GM12874 (cell line): ENCODE data around the gene ATG7.

Experiments
- TF ChIP-seq, protein P1 (sequence below): IDR thresholded peaks from 2 replicates; pipeline ENCODE4 v1.5.1; 2011; ENCODE audit warnings: low read depth, mild to moderate bottlenecking, control low read depth, low read length, moderate library complexity; ENCODE audit not compliant: insufficient read depth

ATG7 gene

DNA sequence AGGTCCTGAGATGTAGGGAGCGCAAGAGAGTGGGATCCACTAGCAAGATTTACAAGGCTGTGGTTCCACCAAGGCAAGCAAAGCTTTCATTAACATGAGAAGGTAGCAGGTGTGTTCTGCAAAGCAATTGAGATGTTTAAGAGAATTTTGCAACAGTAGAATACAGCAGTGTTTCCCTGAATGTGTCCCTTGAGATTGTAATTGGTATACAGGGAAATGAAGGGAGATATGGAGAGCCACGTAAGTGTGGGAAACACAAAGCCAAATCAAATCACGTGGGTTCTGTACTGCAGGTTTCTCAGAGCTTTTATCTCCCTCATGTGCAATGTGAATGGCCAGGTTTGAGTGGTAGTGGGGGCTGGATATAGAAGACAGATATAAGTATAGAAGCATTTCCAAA lies 67.3 kb downstream of the ATG7 start:
- TF ChIP-seq, protein P1, sequence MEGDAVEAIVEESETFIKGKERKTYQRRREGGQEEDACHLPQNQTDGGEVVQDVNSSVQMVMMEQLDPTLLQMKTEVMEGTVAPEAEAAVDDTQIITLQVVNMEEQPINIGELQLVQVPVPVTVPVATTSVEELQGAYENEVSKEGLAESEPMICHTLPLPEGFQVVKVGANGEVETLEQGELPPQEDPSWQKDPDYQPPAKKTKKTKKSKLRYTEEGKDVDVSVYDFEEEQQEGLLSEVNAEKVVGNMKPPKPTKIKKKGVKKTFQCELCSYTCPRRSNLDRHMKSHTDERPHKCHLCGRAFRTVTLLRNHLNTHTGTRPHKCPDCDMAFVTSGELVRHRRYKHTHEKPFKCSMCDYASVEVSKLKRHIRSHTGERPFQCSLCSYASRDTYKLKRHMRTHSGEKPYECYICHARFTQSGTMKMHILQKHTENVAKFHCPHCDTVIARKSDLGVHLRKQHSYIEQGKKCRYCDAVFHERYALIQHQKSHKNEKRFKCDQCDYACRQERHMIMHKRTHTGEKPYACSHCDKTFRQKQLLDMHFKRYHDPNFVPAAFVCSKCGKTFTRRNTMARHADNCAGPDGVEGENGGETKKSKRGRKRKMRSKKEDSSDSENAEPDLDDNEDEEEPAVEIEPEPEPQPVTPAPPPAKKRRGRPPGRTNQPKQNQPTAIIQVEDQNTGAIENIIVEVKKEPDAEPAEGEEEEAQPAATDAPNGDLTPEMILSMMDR: no peak

DNA sequence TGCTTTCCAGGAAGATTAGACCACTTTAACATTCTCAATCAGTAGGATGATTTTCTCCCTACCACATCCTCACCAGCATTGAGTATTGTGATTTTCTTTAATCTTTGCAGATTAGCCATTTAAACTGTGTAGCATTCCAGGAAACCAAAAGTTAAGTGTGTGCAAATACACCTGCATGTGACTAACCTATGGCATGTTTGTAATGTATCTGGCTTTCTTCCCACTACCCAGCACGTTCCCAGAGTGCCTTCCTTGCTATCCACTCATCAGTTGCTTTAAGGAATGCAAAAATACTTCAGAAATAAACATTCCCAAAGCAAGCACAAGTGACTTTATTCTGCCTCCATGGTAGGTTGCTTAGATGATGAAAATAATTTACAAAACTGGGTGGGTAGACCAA lies 74.2 kb downstream of the ATG7 start:
- TF ChIP-seq, protein P1: no peak

DNA sequence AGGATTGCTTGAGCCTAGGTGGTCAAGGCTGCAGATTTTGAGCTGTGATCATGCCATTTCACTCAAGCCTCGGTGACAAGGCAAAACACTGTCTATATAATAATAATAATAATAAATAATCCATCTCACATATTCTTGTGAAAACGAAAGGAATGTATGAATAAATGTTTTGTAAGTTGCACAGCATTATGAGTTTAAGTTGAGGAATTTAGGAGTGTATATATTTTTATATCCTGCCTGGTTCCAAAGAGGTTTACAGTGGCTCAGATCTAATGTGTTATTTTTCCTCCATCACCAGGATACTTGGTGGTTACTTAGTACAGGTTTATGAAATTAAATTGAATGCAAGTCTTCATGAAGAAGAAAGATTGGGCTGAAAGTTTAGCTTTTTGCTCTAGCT lies 77.2 kb downstream of the ATG7 start:
- TF ChIP-seq, protein P1: no peak

DNA sequence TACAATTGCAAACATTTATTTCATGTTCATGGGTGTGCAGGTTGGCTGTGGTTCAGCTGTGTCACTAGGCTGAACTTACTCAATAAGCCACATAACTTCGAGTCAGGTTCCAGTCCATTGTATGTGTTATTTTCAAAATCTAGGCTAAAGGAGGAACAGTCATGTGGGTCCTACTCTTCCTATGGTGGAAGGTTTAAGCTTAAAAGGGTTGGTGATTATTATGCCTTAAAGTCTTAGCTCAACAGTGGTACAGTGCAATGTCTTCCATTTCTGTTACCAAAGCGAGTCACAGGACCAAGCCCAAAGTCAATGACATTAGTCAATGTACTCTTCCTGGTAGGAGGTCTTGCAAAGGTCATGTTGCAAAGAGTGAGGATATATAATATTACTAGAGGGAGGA lies 78.2 kb downstream of the ATG7 start:
- TF ChIP-seq, protein P1: no peak

DNA sequence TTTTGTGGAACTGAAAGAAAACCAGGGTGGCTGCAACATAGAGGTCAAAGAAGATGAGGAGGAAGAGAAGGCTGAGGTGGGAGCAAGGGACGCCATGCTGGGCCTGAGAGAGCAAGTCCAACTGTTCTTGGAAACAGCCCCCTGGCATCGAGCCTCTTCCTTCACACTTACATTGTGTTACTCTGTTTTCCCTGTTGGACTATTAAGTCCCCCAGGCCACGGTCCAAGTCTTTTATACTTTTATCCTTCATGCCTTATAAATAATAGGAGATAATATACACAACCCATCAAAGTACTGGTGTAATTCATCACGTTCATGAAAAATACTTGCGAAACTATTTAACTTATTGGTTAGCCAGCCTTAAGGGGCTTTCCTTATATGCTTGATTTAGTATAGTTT lies 79.3 kb downstream of the ATG7 start:
- TF ChIP-seq, protein P1: no peak

DNA sequence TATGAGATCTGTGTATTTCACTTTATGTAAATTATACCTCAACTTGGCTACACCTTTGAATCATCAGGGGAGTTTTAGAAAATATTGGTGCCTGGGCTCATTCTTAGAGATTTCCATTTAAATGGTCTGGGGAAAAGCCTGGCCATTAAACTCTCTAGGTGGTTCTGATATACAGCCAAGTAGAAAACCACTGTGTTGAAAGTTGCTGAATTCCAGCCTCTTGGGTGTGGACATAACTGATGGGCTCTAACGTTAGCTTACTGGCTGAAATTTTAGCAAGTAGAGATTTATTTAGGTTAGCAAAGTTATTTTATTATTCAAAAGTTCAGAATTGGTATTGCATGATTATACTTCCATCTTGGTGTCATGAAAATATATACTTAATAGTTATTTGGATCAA lies 84.1 kb downstream of the ATG7 start:
- TF ChIP-seq, protein P1: no peak

DNA sequence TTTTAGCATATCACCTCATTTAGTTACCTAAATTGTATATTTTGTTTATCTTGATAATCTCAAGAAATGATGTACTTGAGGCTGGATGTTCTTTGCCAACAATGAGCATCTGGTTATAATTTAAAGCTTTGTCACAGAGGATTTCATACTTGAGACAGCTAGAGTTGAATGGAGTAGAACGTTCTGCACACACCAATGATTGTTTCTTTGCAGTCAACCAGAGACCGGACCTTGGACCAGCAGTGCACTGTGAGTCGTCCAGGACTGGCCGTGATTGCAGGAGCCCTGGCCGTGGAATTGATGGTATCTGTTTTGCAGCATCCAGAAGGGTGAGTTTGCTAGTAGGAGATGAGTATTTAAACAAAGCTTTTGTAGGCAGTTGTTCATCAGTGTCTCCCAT lies 90.4 kb downstream of the ATG7 start:
- TF ChIP-seq, protein P1: no peak

DNA sequence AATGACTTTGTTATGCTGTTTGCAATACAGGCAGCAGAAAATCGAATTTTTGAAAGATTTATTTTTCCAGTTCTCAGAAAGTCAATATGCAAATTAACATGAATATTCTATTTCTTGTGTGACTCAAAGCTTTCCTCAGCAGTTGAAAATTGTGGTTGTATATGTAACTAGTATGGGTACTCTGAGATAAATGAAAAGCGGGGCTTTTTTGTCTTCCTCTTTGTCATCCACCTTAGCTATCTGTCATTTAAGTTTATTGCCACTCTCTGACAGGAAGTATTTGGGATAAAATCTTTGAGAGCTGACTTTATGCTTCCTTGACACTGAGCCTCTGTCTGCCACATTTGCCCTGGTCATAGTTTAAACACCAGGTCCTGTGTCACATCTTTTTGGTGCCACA lies 91.5 kb downstream of the ATG7 start:
- TF ChIP-seq, protein P1: no peak
